ENCODE data around the gene GABBR2.

- TF ChIP-seq ZBTB34 (CRISPR knock-in tag; IDR thresholded peaks at IDR 0.05): no peak
- TF ChIP-seq CTCF (IDR thresholded peaks at IDR 0.05 in 2 of 3, conservative IDR thresholded peaks at IDR 0.05 in 1 of 3; ENCODE audit: insufficient read depth in 2 of 3, low read depth in 1 of 3, low read length in 3 of 3): no peak
- no peak for TF ChIP-seq U2AF2 (optimal IDR thresholded peaks at IDR 0.05; ENCODE audit: low read depth, low read length)
- no peak for TF ChIP-seq STAG1 (CRISPR knock-in tag; IDR thresholded peaks at IDR 0.05; ENCODE audit: borderline replicate concordance)
- no peak for TF ChIP-seq RAD21 (CRISPR knock-in tag; conservative IDR thresholded peaks at IDR 0.05 in 1 of 2, IDR thresholded peaks at IDR 0.05 in 1 of 2)
- TF ChIP-seq STAT5A (IDR thresholded peaks at IDR 0.05; ENCODE audit: borderline replicate concordance, low read length): no peak
Measured at GRCh38 chr9:98298476-98298875, 410.3 kb downstream of the GABBR2 start.

All from K562 (cell line).